GM12891 (cell line): ENCODE results near the gene BMP6.

ENCODE experiments used
- DNase-seq: peaks from one replicate; pipeline ENCODE4 v3.0.0; 2011; ENCODE audit warnings: low spot score; ENCODE audit not compliant: insufficient read length
- FAIRE-seq: peaks from 2 replicates; lab custom pipeline; 2011; peaks lifted over from hg19 to GRCh38; lab: Jason Lieb, UNC
- PAX5 ChIP-seq: IDR thresholded peaks from 2 replicates; pipeline ENCODE4 v1.6.1; 2011; ENCODE audit warnings: low read length, moderate library complexity, mild to moderate bottlenecking; ENCODE audit not compliant: insufficient read depth, severe bottlenecking
- POLR2A ChIP-seq: IDR thresholded peaks from 2 replicates; pipeline ENCODE4 v1.6.1; 2011; ENCODE audit warnings: low read depth, low read length, control low read depth
- POLR2AphosphoS5 ChIP-seq: IDR thresholded peaks from 2 replicates; pipeline ENCODE4 v1.6.1; 2011; ENCODE audit warnings: low read depth, low read length, control low read depth
- POU2F2 ChIP-seq: IDR thresholded peaks from 2 replicates; pipeline ENCODE4 v1.6.1; 2011; ENCODE audit warnings: low read depth, mild to moderate bottlenecking, control low read depth, low read length, moderate library complexity
- SPI1 ChIP-seq: IDR thresholded peaks from 2 replicates; pipeline ENCODE4 v1.6.1; 2011; ENCODE audit warnings: low read depth, low read length, control low read depth
- TAF1 ChIP-seq: IDR thresholded peaks from 2 replicates; pipeline ENCODE4 v1.6.1; 2011; ENCODE audit warnings: low read depth, low read length, control low read depth

The BMP6 gene

GRCh38 chr6:7909323-7910276 is 183.7 kb downstream of the BMP6 start:
- DNase-seq, result peak; percentile 53
- TF ChIP-seq POLR2A (0 out of 2 replicates have a peak, but pooled peaks have one; percentile 33), TAF1 (no peak), PAX5 (no peak), POLR2AphosphoS5 (no peak), POU2F2 (no peak), SPI1 (no peak)
- no peak for FAIRE-seq

- DNase-seq (peak; percentile 41), FAIRE-seq (no peak)
- TF ChIP-seq SPI1 (no peak), POLR2A (no peak), PAX5 (no peak), POLR2AphosphoS5 (no peak), TAF1 (no peak), POU2F2 (no peak)
These were observed 184.4 kb downstream of the BMP6 start for GRCh38 chr6:7910298-7910653.

- no peak for TF ChIP-seq POU2F2
- no peak for TF ChIP-seq PAX5
- 0 out of 2 replicates have a peak, but pooled peaks have one; percentile 32 for TF ChIP-seq TAF1
- no peak for TF ChIP-seq SPI1
- no peak for TF ChIP-seq POLR2A
- DNase-seq, result peak; percentile 76
- FAIRE-seq, result peak; percentile 23
These were observed 184.9 kb downstream of the BMP6 start, which contains the start of gene TXNDC5 for GRCh38 chr6:7910654-7911344. Gene TXNDC5 (minus strand): TSS chr6:7910788. CDS start chr6:7910776, 12 bp downstream.

GRCh38 chr6:7911345-7911725 is 185.4 kb downstream of the BMP6 start:
- FAIRE-seq, result no peak
- TF ChIP-seq POLR2A (no peak), POU2F2 (no peak), TAF1 (no peak), PAX5 (no peak), SPI1 (no peak), POLR2AphosphoS5 (no peak)
- DNase-seq, result no peak

- no peak for TF ChIP-seq PAX5
- TF ChIP-seq POLR2AphosphoS5, result no peak
- TF ChIP-seq SPI1, result no peak
- TF ChIP-seq POU2F2, result no peak
- no peak for TF ChIP-seq POLR2A
- TF ChIP-seq TAF1, result no peak
- FAIRE-seq, result no peak
- DNase-seq, result no peak
These were observed 186.1 kb downstream of the BMP6 start for GRCh38 chr6:7912024-7912423.

- FAIRE-seq, result no peak
- DNase-seq, result no peak
- TF ChIP-seq POLR2AphosphoS5, result no peak
These were observed 187.0 kb downstream of the BMP6 start for GRCh38 chr6:7912736-7913517.

- DNase-seq, result no peak
- TF ChIP-seq SPI1 (no peak), PAX5 (no peak), POLR2A (no peak), TAF1 (no peak), POU2F2 (no peak), POLR2AphosphoS5 (no peak)
- FAIRE-seq, result no peak
These were observed 188.4 kb downstream of the BMP6 start for GRCh38 chr6:7914311-7914710.

GRCh38 chr6:7914991-7915789 is 189.3 kb downstream of the BMP6 start:
- DNase-seq (no peak), FAIRE-seq (no peak)
- TF ChIP-seq TAF1 (no peak), SPI1 (no peak), PAX5 (no peak)
